CD4-positive, alpha-beta T cell treated with Interleukin-10 for 1 hour (primary cell): ENCODE data around the gene CX3CL1.

Experiments used
- DNase-seq: peaks from one replicate; pipeline ENCODE4 v3.0.0-alpha.2; 2020

Gene CX3CL1

DNA sequence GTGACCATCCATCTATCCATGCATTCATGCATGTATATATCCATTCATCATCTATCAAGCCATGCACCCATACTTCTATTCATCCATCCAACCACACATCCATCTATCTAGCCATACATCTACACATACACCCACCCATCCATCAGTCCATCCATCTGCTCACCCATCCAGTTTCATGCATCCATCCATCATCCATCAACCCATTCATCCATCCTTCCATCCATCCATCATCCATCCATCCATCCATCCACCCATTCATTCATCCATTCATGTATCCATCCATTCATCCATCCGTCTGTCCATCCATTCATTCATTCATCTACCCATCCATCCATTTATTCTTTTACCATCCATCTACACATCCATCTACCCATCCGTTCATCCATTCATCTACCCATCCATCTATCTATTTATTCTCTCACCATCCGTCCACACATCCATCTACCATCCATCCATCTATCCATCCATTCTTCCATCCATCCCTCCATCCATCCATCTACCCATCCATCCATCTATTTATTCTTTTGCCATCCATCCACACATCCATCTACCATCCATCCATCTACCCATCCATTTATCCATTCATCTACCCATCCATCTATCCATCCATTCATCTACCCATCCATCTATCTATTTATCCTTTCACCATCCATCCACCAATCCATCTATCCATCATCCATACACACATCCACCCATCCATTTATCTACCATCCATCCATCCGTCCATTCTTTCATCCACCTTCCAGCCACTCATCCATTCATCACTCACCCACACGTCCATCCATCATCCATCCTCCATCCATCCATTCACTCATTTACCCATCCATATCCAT lies 35.4 kb downstream of the CX3CL1 start:
- DNase-seq, result no peak

- DNase-seq, result no peak
Observed at GRCh38 chr16:57409065-57409464, 36.8 kb downstream of the CX3CL1 start.

DNA sequence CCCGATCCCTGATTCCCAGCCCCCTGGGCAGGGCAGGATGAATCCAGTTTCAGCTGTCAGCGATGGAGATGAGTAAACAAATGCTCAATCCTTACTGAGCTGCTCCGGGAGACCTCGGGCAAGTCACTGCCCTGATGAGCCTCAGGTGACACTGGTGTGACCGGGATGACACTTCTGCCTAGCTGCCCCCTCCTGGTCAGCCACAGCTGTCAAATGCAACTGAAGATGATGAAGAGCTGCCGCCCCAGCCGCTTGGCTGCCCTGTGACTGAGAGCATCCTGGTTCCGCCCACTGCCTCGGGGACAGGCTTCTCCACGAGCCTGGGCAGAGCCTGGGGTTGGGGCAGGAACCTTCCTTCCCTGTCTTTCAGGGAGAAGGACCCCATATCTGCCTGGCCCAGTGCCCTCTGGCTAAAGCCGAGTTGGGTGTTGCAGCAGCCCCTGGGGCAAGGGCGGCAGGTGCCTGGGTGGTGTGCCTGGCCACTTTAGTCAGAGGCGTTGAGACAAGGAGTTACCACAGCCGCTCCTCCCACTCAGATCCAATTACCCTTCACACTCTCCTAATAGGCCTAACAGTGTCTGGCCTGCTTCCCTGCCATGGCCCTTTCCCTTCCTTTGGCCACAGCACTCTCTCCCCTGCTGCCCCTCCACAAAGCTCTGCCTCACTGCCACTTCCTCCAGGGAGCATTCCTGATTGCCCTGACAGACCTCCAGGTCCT lies 37.7 kb downstream of the CX3CL1 start:
- DNase-seq, result no peak

- no peak for DNase-seq
Observed at GRCh38 chr16:57411362-57411976, 39.2 kb downstream of the CX3CL1 start.

DNA sequence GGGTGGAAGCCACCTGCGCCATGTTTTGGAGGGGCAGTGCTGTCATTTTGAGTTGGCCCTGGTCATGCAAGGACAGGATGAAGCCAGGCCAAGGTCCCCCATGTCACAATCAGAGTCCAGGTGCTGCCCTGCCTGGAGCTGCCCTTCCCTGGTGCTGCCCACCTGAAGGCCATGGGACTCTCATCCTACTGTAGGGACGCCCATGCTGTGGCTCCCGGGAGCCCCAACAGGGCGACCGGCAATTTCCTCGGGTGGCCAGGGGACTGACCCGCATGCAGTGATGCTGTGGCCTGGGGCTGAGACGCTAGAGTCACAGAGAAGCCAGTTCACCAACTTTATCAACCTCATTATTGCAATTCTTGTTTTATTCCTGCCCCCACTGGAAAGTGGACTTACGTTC lies 40.3 kb downstream of the CX3CL1 start:
- DNase-seq, result no peak

DNA sequence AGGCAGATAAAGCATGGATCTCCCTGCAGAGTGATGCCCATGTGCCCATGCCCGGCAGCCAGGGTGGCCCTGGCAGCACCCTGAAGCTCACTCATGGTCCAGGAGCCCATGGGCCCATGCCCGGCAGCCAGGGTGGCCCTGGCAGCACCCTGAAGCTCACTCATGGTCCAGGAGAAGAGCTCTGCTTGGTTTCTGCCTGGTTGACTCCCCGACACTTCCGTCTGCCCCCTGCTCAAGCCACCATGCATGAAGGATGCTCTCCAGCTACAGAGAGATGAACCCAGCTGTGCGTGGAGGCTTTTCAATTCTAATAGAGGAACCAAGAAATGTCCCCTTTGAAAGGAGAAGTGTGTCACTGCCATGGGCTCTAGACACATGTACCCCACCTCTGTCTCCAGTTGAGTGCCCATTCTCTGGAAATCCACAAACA lies 41.0 kb downstream of the CX3CL1 start:
- no peak for DNase-seq

DNA sequence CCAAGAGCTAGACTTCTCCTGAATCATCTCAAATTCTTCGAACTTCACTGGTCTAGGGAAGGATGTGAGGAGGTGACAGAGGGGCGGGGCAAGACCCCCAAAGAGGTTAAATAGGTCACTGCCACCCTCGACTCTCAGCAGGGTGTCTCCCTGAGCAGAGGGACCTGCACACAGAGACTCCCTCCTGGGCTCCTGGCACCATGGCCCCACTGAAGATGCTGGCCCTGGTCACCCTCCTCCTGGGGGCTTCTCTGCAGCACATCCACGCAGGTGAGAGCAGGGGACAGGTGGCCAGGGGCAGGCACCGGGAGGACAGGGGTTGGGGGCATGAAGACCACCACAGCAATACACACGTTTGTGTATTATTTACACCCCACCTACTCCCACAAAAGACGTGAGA lies 41.4 kb downstream of the CX3CL1 start:
- DNase-seq, result no peak

- no peak for DNase-seq
Observed at GRCh38 chr16:57416084-57416483, 43.8 kb downstream of the CX3CL1 start.

DNA sequence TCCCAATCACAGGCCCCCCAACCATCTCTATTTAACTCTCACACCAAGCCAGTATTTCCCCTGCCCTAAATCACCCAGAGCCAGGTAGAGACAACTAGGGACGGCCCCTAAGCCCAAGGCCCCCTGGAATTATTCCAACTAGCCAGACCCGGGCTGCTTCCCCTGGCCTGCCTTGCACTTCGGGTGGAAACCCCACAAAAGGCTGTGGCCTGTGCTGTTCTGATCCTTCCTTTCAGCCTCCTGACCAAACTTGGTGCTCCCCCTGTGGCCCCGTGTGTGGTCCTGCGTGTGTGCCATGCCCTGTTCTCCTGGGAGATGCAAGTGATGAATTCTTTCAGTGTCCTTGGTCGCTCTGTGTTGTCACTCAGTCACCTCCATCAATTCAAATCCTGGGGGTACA lies 47.2 kb downstream of the CX3CL1 start:
- no peak for DNase-seq

GRCh38 chr16:57422026-57422944 lies 50.0 kb downstream of the CX3CL1 start:
- DNase-seq, result no peak

- no peak for DNase-seq
Observed at GRCh38 chr16:57423152-57423551, 50.9 kb downstream of the CX3CL1 start.

DNA sequence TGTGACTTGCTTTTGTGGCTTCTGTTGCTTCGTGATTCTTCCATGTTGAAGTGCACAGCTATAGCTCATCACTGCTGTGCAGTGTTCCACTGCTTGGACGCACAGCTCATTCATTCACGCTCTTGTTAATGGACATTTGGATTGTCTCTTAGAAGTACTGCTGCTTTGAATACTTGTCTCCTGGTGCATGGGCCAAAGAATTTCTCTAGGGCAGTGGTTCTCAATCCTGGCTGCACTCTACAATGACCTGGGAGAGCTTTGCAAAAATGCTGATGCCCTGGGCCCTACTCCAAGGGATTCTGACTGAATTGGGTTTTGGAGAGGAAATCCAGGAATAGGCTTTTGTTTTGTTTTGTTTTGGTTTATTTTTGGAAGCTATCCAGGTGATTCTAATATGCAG lies 52.3 kb downstream of the CX3CL1 start:
- no peak for DNase-seq

- DNase-seq, result no peak
Observed at GRCh38 chr16:57426356-57426755, 54.1 kb downstream of the CX3CL1 start.

DNA sequence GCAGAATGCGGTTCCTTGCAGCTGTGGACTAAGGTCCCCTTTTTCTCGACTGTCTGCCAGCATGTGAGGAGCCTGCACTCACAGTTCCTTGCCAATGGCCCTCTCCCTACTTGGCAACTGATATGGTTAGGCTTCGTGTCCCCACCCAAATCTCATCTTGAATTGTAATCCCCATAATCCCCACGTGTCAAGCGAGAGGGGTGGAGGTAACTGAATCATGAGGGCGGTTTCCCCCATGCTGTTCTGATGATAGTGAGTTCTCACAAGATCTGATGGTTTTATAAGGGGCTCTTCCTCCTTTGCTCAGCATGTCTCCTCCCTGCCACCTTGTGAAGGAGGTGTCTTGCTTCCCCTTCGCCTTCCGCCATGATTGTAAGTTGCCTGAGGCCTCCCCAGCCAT lies 55.0 kb downstream of the CX3CL1 start:
- no peak for DNase-seq

DNA sequence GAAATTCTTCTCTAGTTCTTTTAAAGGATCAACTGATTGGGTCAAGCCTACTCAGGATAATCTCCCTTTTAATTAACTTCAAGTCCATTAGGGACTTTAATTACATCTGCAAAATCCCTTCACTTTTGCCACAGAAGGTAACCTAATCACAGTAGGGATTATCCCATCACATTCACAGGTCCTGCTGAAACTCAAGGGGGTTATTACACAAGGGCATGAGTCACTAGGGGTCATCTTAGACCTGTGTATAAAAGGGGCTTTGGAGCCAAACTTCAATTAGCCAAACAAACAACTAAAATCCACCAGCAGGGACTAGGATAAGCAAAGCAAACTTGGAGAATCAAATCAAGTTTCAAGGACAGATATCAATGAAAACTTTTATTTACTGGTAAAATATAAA lies 55.5 kb downstream of the CX3CL1 start:
- no peak for DNase-seq

DNA sequence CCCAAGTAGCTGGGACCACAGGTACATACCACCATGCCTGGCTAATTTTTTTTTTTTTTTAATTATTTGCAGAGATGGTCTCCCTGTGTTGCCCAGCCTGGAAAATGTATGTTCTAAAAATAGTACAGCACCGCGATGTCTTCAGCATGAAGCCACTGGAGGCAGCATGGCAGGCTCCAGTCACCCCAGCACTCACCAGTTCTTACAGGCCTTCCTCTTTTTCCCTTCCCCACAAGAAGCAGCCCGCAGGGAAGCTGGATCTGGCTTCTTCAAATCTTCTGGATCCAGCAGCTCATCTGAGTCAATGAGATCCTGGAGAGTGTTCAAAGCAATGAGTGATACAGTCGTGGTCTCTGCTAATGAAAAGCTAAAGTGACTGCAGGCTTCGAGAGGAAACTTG lies 58.7 kb downstream of the CX3CL1 start:
- no peak for DNase-seq

GRCh38 chr16:57432505-57432904 lies 60.2 kb downstream of the CX3CL1 start:
- no peak for DNase-seq

DNA sequence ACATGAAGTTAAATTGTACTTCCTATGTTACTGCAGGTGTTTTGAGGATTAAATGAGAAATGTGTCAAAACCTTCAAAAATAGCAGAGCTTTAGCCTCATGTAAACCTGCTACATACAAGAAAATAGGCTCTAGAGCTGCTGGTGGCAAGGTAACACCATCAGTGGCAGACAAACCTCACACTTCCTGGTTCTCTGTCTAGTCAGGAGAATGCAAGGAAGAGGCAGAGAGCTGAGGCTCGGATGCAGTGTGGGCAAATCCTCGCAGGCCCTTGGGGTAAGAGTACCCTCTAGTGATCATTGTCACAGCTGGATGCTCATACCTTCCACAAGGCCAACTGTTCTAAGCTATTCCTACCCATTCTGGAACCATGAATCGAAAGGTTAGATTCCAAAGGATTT lies 60.7 kb downstream of the CX3CL1 start:
- DNase-seq, result no peak

DNA sequence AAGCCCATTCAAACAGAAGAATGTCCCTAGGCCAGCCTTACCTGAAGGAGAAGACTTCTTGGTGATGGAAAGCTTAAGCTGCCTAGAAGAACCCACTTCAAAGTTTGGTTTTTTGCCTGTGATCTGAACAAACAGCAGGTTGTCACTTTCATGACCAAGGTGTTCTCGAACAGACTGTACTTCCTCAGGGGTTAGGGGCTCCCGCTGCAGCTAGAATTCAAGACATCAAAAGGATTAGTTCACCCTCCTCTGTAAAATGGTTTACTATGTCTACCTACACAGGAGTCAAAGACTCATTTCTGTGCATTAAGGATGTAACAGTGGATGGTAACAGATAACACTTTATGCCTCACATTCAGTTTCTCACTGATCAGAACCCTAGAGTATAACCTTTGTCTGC lies 61.7 kb downstream of the CX3CL1 start:
- no peak for DNase-seq
